ENCODE measurements around the gene MINK1. TPM values are rescaled to one million over a fixed set of nuclear protein-coding genes. Genes with fewer than 3 reads are reported as not detected.

The MINK1 gene
- total and polyA plus RNA-seq, 10 of the 15 experiments (the other 5 are each of a cell fraction or from before 2014, with no cell fraction given) = 0.08 to 55.6 (median 15.0) TPM

DNA sequence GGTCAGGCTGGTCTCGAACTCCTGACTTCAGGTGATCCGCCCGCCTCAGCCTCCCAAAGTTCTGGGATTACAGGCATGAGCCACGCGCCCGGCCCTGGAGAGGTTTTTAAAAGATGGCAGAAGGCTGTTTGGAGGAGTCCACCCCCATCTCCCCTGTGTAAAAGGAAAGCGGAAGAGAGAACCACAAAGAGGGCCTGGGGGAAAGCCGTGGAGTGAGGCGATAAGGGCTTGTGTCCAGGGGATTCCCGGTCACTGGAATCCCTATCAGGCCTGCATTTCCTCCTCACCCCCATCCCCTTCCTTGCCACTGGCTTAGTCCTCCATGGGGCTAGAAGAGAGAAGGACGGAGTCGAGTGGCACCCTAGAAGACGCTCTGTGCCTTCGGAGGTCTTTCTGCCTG, 98.8 kb downstream of the MINK1 start, which contains the start of gene GP1BA (continued):
- peak; percentile 36; the same call in 1 of the 2 replicates for TF ChIP-seq YY1 (IDR thresholded peaks at IDR 0.05; ENCODE audit: low read depth, low read length)
- TF ChIP-seq MEF2B (IDR thresholded peaks at IDR 0.05; ENCODE audit: partially characterized antibody, poor library complexity, severe bottlenecking) = peak; percentile 39
- peak; percentile 69 for TF ChIP-seq EED (IDR thresholded peaks at IDR 0.05; ENCODE audit: low read depth)
- TF ChIP-seq WRNIP1 (IDR thresholded peaks at IDR 0.05; ENCODE audit: borderline replicate concordance, low read depth, low read length) = no peak
- 0 out of 2 replicates have a peak, but pooled peaks have one; percentile 23 for TF ChIP-seq RELB (IDR thresholded peaks at IDR 0.05; ENCODE audit: low read depth)
- TF ChIP-seq, protein P1, sequence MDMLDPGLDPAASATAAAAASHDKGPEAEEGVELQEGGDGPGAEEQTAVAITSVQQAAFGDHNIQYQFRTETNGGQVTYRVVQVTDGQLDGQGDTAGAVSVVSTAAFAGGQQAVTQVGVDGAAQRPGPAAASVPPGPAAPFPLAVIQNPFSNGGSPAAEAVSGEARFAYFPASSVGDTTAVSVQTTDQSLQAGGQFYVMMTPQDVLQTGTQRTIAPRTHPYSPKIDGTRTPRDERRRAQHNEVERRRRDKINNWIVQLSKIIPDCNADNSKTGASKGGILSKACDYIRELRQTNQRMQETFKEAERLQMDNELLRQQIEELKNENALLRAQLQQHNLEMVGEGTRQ (IDR thresholded peaks at IDR 0.05; ENCODE audit: borderline replicate concordance, low read depth, low read length) = no peak
- TF ChIP-seq E2F4 (IDR thresholded peaks at IDR 0.05; ENCODE audit: low read depth, low read length) = no peak
- no peak for TF ChIP-seq CTCF (IDR thresholded peaks at IDR 0.05 in 2 of 3, conservative IDR thresholded peaks at IDR 0.05 in 1 of 3; ENCODE audit: control insufficient read depth in 2 of 3, extremely low read depth in 1 of 3, insufficient read depth in 1 of 3, low read depth in 3 of 3, low read length in 3 of 3)
- TF ChIP-seq SRF (IDR thresholded peaks at IDR 0.05; ENCODE audit: low read depth in 2 of 2, low read length in 2 of 2) = peak in 1 of 2 experiments; percentile 60; a peak in 1 of 4 replicates
